Measurements from ENCODE around the gene KRTAP5-10.

GRCh38 chr11:71557257-71557656 lies 8.1 kb upstream of the KRTAP5-10 start:
- TF ChIP-seq POLR2A (IDR thresholded peaks at IDR 0.05) (no peak), CTCF (IDR thresholded peaks at IDR 0.05) (no peak)

Data from tibial nerve (tissue), 3 donors.